ENCODE results near the gene QSOX2. TPM values are rescaled to one million over a fixed set of nuclear protein-coding genes. Genes with fewer than 3 reads are reported as not detected.

QSOX2 gene
- total and polyA plus RNA-seq, 2 experiments from 2014 or later, result 9.2 to 29.2 TPM

DNA sequence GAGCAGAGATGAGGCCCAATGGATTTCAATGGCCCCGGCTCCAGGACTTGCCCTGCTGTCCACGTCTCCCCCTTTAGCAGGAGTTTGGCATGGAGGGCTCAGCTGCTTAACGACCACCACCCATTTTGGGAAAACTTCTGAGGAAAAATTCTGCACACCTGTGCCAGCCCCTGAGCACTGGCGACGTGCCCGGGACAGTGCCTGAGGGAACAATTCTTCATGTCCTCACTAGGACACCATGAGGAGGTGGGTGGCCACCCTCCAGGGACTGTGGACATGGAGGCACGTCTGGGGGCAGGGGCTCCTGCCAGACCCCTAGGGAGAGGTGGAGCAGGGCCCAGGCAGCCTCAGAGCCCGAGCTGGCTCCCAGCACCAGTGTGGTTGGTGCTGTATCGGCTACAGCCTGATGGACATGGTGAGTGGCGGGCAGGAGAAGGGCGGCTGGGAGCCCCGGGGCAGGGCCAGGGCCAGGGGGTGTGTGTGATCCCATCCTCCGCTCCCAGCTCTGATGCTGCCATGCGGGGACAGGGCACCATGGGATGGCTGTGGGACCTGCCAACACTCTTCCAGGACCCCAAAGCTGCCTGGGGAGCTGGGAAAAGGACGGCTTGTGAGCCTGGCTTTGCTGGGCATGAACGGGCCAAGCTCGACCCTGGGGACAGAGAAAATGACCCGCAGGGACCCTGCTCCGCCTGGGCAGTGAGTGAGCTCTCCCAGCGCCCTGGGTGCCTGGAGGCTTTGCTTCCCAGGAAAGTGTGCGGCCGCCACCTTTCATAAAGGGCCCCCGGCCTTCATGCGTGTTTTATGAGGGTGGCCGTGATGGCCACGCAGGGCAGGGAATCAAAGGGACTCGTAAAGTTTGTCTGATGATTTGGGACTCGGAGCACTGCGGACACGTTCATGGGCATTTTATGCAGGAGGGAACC, 3.6 kb upstream of the QSOX2 start (continued):
- TF ChIP-seq, protein P1, sequence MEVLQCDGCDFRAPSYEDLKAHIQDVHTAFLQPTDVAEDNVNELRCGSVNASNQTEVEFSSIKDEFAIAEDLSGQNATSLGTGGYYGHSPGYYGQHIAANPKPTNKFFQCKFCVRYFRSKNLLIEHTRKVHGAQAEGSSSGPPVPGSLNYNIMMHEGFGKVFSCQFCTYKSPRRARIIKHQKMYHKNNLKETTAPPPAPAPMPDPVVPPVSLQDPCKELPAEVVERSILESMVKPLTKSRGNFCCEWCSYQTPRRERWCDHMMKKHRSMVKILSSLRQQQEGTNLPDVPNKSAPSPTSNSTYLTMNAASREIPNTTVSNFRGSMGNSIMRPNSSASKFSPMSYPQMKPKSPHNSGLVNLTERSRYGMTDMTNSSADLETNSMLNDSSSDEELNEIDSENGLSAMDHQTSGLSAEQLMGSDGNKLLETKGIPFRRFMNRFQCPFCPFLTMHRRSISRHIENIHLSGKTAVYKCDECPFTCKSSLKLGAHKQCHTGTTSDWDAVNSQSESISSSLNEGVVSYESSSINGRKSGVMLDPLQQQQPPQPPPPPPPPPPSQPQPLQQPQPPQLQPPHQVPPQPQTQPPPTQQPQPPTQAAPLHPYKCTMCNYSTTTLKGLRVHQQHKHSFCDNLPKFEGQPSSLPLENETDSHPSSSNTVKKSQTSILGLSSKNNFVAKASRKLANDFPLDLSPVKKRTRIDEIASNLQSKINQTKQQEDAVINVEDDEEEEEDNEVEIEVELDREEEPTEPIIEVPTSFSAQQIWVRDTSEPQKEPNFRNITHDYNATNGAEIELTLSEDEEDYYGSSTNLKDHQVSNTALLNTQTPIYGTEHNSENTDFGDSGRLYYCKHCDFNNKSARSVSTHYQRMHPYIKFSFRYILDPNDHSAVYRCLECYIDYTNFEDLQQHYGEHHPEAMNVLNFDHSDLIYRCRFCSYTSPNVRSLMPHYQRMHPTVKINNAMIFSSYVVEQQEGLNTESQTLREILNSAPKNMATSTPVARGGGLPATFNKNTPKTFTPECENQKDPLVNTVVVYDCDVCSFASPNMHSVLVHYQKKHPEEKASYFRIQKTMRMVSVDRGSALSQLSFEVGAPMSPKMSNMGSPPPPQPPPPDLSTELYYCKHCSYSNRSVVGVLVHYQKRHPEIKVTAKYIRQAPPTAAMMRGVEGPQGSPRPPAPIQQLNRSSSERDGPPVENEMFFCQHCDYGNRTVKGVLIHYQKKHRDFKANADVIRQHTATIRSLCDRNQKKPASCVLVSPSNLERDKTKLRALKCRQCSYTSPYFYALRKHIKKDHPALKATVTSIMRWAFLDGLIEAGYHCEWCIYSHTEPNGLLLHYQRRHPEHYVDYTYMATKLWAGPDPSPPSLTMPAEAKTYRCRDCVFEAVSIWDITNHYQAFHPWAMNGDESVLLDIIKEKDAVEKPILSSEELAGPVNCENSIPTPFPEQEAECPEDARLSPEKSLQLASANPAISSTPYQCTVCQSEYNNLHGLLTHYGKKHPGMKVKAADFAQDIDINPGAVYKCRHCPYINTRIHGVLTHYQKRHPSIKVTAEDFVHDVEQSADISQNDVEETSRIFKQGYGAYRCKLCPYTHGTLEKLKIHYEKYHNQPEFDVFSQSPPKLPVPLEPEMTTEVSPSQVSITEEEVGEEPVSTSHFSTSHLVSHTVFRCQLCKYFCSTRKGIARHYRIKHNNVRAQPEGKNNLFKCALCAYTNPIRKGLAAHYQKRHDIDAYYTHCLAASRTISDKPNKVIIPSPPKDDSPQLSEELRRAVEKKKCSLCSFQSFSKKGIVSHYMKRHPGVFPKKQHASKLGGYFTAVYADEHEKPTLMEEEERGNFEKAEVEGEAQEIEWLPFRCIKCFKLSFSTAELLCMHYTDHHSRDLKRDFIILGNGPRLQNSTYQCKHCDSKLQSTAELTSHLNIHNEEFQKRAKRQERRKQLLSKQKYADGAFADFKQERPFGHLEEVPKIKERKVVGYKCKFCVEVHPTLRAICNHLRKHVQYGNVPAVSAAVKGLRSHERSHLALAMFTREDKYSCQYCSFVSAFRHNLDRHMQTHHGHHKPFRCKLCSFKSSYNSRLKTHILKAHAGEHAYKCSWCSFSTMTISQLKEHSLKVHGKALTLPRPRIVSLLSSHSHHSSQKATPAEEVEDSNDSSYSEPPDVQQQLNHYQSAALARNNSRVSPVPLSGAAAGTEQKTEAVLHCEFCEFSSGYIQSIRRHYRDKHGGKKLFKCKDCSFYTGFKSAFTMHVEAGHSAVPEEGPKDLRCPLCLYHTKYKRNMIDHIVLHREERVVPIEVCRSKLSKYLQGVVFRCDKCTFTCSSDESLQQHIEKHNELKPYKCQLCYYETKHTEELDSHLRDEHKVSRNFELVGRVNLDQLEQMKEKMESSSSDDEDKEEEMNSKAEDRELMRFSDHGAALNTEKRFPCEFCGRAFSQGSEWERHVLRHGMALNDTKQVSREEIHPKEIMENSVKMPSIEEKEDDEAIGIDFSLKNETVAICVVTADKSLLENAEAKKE (CRISPR knock-in tag; IDR thresholded peaks at IDR 0.05), result no peak
- no peak for TF ChIP-seq CREB1 (CRISPR knock-in tag; IDR thresholded peaks at IDR 0.05; ENCODE audit: low read depth)
- no peak for TF ChIP-seq EZH2 (IDR thresholded peaks at IDR 0.05; ENCODE audit: low read depth, unreplicated experiment)

DNA sequence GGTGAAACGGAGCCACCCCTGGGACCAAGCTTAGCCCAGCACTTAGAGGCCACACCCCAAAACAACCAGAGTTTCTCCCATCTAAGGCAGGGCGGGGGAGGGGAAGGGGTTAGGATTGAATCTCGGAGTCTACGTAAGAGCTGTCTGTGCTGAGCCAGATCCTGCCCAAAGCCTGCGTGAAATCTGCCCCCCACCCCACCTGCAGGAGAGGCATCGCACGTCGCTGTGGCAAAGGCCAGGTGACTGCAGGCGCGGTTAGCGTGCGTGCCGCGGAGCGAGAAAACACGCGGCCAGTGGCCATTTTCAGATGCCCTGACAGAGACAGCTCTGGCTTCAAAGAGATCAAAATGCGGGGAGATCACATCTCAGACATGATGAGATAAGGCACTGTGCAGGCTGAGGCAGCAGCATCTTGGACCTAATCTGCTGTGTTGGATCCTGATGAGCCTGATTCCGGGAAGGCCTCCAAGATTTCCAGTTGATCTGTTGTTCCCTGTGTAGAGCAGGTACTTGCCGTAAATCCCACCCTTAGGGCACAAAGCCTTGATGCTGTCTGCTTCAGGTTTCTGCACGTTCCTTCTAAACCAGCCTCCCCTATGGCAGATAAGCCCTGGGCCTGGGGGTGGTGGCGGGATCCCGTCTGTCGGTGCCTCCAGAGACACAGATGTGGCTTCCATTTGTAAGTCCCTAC, 2.5 kb upstream of the QSOX2 start:
- no peaks in the 10 kb centered on the region for H3K9me3 Mint-ChIP-seq
- DNase-seq (ENCODE audit: low spot score), result no peak
- H3K4me1 ChIP-seq (ENCODE audit: insufficient read depth), result peaks cover 18% of the 10 kb centered on the region
- no peak for TF ChIP-seq STAT1 (IDR thresholded peaks at IDR 0.05; ENCODE audit: unreplicated experiment)
- TF ChIP-seq, protein P2, sequence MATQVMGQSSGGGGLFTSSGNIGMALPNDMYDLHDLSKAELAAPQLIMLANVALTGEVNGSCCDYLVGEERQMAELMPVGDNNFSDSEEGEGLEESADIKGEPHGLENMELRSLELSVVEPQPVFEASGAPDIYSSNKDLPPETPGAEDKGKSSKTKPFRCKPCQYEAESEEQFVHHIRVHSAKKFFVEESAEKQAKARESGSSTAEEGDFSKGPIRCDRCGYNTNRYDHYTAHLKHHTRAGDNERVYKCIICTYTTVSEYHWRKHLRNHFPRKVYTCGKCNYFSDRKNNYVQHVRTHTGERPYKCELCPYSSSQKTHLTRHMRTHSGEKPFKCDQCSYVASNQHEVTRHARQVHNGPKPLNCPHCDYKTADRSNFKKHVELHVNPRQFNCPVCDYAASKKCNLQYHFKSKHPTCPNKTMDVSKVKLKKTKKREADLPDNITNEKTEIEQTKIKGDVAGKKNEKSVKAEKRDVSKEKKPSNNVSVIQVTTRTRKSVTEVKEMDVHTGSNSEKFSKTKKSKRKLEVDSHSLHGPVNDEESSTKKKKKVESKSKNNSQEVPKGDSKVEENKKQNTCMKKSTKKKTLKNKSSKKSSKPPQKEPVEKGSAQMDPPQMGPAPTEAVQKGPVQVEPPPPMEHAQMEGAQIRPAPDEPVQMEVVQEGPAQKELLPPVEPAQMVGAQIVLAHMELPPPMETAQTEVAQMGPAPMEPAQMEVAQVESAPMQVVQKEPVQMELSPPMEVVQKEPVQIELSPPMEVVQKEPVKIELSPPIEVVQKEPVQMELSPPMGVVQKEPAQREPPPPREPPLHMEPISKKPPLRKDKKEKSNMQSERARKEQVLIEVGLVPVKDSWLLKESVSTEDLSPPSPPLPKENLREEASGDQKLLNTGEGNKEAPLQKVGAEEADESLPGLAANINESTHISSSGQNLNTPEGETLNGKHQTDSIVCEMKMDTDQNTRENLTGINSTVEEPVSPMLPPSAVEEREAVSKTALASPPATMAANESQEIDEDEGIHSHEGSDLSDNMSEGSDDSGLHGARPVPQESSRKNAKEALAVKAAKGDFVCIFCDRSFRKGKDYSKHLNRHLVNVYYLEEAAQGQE (IDR thresholded peaks at IDR 0.05; ENCODE audit: unreplicated experiment), result no peak
- no peak for TF ChIP-seq JUNB (IDR thresholded peaks at IDR 0.05; ENCODE audit: unreplicated experiment)

More for the DNA sequence above, 2.5 kb upstream of the QSOX2 start:
- peak; percentile 5; the same call in 2 of the 3 replicates for ATAC-seq
- peaks cover 35% of the 10 kb centered on the region for H3K4me1 Mint-ChIP-seq
- Histone ChIP-seq H4K20me1 (replicated peaks; ENCODE audit: insufficient read depth) (peaks cover 18% of the 10 kb centered on the region), H3K4me3 (no peak overlapping the region), H3K36me3 (ENCODE audit: insufficient read depth) (no peaks in the 10 kb centered on the region), H3F3A (replicated peaks; ENCODE audit: low read depth) (0 out of 2 replicates have a peak, but pooled peaks cover 5% of the 10 kb centered on the region), H3K27ac (ENCODE audit: low read depth) (no peak overlapping the region), H3K79me2 (replicated peaks; ENCODE audit: insufficient read depth) (peaks cover 20% of the 10 kb centered on the region), H3K4me2 (no peak overlapping the region), H2AFZ (no peak overlapping the region), H3K27me3 (ENCODE audit: insufficient read depth) (0 out of 2 replicates have a peak, but pooled peaks cover 8% of the 10 kb centered on the region), H3K9me2 (ENCODE audit: insufficient read depth) (no peaks in the 10 kb centered on the region)
- peaks cover 25% of the 10 kb centered on the region for H3K27me3 Mint-ChIP-seq (ENCODE audit: insufficient read depth, low read depth, poor library complexity)
- 0 out of 2 replicates have a peak overlapping the region, but pooled peaks have one; percentile 36 for H3K27ac Mint-ChIP-seq
- no peak overlapping the region for H3K4me3 Mint-ChIP-seq
- H3K36me3 Mint-ChIP-seq (ENCODE audit: low read depth), result no peaks in the 10 kb centered on the region
